ENCODE measurements around the gene MLEC.

DNA sequence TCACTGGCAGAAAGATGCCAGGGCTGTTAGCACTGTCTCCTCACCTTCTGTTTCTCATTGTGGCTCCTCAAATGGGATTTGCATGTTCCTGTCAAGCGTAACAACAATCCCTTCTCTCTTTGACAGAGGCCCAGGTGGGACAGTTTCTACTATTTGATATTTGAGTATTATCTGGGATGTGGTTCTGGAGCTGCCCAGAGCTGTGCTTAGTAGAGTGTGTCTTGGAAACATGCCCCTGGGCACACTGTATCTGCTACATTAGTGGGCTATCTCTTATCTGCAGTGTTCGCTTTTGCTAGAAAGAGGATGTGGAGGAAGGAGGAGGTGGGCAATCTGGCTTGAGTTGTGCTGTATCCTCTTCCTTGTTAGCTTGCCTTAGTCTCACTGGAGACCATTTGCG, 34.9 kb downstream of the MLEC start:
- TF ChIP-seq, protein P1, sequence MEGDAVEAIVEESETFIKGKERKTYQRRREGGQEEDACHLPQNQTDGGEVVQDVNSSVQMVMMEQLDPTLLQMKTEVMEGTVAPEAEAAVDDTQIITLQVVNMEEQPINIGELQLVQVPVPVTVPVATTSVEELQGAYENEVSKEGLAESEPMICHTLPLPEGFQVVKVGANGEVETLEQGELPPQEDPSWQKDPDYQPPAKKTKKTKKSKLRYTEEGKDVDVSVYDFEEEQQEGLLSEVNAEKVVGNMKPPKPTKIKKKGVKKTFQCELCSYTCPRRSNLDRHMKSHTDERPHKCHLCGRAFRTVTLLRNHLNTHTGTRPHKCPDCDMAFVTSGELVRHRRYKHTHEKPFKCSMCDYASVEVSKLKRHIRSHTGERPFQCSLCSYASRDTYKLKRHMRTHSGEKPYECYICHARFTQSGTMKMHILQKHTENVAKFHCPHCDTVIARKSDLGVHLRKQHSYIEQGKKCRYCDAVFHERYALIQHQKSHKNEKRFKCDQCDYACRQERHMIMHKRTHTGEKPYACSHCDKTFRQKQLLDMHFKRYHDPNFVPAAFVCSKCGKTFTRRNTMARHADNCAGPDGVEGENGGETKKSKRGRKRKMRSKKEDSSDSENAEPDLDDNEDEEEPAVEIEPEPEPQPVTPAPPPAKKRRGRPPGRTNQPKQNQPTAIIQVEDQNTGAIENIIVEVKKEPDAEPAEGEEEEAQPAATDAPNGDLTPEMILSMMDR (IDR thresholded peaks at IDR 0.05) = no peak
- TF ChIP-seq ZFX (IDR thresholded peaks at IDR 0.05; ENCODE audit: borderline replicate concordance) = no peak

Measured in 22Rv1 (cell line).